HEK293 (cell line): ENCODE data around the gene FAM210B.

ENCODE experiments used
- CTCF ChIP-seq: fragments of 450-650 bp; formaldehyde crosslinking; IDR thresholded peaks from 2 replicates; pipeline ENCODE4 v1.5.1; 2016; ENCODE audit warnings: missing biosample characterization, missing genetic modification characterization
- ZNF530 ChIP-seq: fragments of 450-650 bp; formaldehyde crosslinking; IDR thresholded peaks from 2 replicates; pipeline ENCODE4 v1.5.1; 2016; ENCODE audit warnings: low read depth, missing biosample characterization, missing genetic modification characterization
- ZNF645 ChIP-seq: fragments of 450-650 bp; formaldehyde crosslinking; IDR thresholded peaks from 2 replicates; pipeline ENCODE4; 2016; ENCODE audit warnings: missing biosample characterization, missing genetic modification characterization
- ZNF664 ChIP-seq: fragments of 450-650 bp; formaldehyde crosslinking; IDR thresholded peaks from 2 replicates; pipeline ENCODE4 v1.5.1; 2016; ENCODE audit warnings: missing biosample characterization, missing genetic modification characterization
- ZNF76 ChIP-seq: fragments of 450-650 bp; formaldehyde crosslinking; IDR thresholded peaks from 2 replicates; pipeline ENCODE4; 2016; ENCODE audit warnings: low read depth, missing biosample characterization, missing genetic modification characterization, borderline replicate concordance
- ZNF791 ChIP-seq: fragments of 450-650 bp; formaldehyde crosslinking; IDR thresholded peaks from 2 replicates; pipeline ENCODE4 v1.5.1; 2016; ENCODE audit warnings: missing biosample characterization, missing genetic modification characterization

GRCh38 chr20:56391596-56392131 lies 32.9 kb downstream of the FAM210B start:
- TF ChIP-seq ZNF645 (tag by site-specific recombination) (no peak), ZNF664 (tag by site-specific recombination) (no peak), CTCF (tag by site-specific recombination) (no peak), ZNF791 (tag by site-specific recombination) (no peak), ZNF76 (tag by site-specific recombination) (no peak), ZNF530 (no peak)
